WI38 (cell line): ENCODE data around the gene TOR2A.

Experiments used
- H3K4me3 ChIP-seq: 2 replicates; pipeline ENCODE4 v1.5.1; 2011; ENCODE audit warnings: low read depth, mild to moderate bottlenecking, control low read depth, low read length
- CTCF ChIP-seq: IDR thresholded peaks from 2 replicates; pipeline ENCODE4 v1.5.1; 2012; ENCODE audit warnings: low read depth, mild to moderate bottlenecking, control low read depth, low read length

TOR2A gene

GRCh38 chr9:127772603-127773002 is 37.5 kb upstream of the TOR2A start:
- H3K4me3 ChIP-seq: no peak overlapping the region
- no peak for TF ChIP-seq CTCF

- peak overlapping the region; percentile 54 for H3K4me3 ChIP-seq
- TF ChIP-seq CTCF: no peak
Observed at GRCh38 chr9:127771570-127772189, 36.6 kb upstream of the TOR2A start.

DNA sequence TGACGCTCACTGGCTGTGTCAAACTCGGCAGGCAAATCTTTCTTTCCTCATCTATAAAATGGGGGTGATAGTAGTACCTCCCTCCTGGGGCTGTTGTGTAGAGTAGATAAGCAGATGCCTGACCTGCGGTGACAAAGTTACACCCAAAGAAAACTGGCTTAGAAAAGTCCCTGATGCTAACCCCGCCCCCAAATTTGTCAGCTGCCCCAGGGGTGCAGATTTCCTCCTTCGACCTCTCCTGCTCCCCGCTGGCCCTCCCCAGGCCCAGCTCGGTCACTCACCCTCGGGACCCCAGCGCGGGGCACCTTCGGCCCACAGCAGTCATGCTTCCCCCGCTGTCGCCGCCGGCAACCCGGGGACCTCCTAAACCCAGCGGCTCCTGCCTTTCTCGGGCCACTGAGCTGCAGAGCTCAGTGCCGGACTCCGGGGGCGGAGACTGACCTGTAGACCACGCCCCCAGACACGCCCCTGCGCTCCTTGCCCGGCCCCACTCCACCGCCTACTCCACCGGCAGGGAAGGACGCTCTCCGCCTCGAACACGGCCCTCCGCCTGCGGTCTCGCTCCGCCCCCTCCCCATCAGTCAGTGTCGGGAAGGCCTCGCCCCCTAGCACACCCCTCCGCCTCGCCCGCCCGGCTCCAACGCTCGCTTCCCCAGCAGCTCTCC is 35.9 kb upstream of the TOR2A start:
- peak overlapping the region; percentile 54 for H3K4me3 ChIP-seq
- TF ChIP-seq CTCF: no peak

DNA sequence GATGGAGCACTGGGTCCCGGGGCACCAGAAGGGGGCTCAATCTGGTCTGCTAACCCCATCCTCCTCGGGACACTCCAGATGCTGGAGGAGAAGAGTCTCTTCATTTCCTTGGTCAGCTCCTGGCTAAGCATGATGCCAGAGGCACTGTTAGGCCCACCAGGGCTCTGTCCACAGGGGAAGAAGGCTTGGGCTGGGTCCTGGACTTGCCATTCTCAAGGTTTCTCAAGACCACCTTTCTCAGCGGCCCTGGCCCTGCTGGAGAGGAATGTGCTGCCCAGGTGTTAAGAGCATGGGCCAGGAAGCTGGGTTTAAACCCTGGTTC is 35.5 kb upstream of the TOR2A start:
- no peak overlapping the region for H3K4me3 ChIP-seq
- TF ChIP-seq CTCF: no peak

DNA sequence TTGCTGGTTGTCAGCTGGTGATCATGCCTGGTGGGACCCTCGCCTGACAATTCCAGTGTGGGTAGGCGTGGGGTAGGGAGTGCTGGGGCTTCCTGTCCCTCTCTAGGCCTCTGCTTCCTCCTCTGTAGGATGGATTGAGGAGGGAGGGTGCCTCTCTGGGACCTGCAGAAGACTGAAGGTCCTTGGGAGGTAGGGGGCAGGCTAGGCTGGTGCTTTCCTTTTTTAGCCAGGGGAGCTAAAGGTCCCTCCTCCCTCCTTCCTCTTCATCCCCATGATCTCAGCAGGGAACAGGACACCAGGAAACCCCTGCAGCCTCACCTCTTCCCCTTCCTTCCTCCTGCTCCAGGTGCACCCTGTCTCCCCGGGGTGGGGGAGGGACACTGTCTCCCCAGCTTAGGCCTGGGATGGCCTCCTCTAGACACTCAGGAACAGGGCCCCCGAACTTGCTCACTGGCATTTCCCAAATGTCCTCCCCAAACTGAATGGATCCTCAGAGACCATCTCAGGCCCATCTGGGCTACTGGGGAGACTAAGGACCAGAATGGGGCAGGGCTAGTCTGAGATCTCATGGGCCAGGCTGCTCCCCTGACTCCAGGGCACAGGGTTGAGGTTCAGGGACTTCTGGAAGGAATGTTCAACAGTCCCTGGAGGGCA is 35.0 kb upstream of the TOR2A start:
- H3K4me3 ChIP-seq: no peak overlapping the region
- no peak for TF ChIP-seq CTCF

- H3K4me3 ChIP-seq: no peak overlapping the region
- no peak for TF ChIP-seq CTCF
Observed at GRCh38 chr9:127769101-127769500, 34.0 kb upstream of the TOR2A start.

GRCh38 chr9:127768698-127769097 is 33.6 kb upstream of the TOR2A start:
- H3K4me3 ChIP-seq: no peak overlapping the region
- TF ChIP-seq CTCF: no peak
